Adrenal gland (tissue), 5 donors: ENCODE results near the gene RSPH3.

Experiments
- CTCF ChIP-seq, 6 experiments: fragments of 450-650 bp in 4 of 6; fragments of 200-600 bp in 2 of 6; sonication (generic) in 1 of 6; IDR thresholded peaks; 1 replicate in 5 of 6; 2 replicates in 1 of 6; pipeline versions ENCODE4 v1.5.1 to v1.8.0; 2016 to 2021; ENCODE audit warnings: antibody characterized with exemption in 6 of 6, mild to moderate bottlenecking in 2 of 6, moderate library complexity in 1 of 6
- POLR2A ChIP-seq, 2 donors: fragments of 450-650 bp; IDR thresholded peaks; one replicate each; pipeline ENCODE4 v1.6.1; 2017; ENCODE audit warnings: antibody characterized with exemption in 2 of 2, mild to moderate bottlenecking in 2 of 2, moderate library complexity in 1 of 2
- donor health status: DM: no; HTN: no; CAD: no.

GRCh38 chr6:158963020-158963808, 36.8 kb downstream of the RSPH3 start:
- TF ChIP-seq CTCF (IDR thresholded peaks at IDR 0.05) (no peak), POLR2A (IDR thresholded peaks at IDR 0.05) (no peak)
